ENCODE data around the gene HLA-A.
A peak's percentile ranks its signal among the peaks of the same experiment; 100 is the strongest.
"Not testable (repeated sequence)": the region's sequence is repeated elsewhere in the genome, so short reads cannot be mapped to it uniquely, and the experiment has no call there.

Gene HLA-A

DNA sequence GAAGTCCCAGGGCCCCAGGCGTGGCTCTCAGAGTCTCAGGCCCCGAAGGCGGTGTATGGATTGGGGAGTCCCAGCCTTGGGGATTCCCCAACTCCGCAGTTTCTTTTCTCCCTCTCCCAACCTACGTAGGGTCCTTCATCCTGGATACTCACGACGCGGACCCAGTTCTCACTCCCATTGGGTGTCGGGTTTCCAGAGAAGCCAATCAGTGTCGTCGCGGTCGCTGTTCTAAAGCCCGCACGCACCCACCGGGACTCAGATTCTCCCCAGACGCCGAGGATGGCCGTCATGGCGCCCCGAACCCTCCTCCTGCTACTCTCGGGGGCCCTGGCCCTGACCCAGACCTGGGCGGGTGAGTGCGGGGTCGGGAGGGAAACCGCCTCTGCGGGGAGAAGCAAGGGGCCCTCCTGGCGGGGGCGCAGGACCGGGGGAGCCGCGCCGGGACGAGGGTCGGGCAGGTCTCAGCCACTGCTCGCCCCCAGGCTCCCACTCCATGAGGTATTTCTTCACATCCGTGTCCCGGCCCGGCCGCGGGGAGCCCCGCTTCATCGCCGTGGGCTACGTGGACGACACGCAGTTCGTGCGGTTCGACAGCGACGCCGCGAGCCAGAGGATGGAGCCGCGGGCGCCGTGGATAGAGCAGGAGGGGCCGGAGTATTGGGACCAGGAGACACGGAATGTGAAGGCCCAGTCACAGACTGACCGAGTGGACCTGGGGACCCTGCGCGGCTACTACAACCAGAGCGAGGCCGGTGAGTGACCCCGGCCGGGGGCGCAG is at the start of gene HLA-A:
TSS of gene HLA-A (plus strand) at position 258 of the 778 bp plus-strand sequence. CDS start at position 280, 22 bp downstream.
- peak; percentile 74 for DNase-seq

DNA sequence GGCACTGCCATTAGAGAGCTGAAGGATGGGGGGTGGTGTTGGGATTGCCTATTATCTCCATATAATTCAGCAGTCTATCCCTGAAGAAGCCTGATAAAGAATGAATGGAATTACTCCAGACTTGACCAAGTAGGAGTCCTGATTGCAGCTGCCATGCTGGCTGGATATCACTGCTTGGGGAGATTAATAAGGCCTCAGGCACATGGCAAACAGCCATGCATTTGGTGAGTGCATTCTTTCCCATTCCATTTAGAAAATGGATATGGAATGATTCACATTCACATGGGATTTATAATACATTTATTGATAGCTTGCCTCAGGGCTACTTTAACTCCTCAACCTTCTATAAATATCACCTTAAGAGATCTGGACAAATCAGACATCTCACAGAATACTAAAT is 49.6 kb upstream of the HLA-A start:
- DNase-seq: no peak

DNA sequence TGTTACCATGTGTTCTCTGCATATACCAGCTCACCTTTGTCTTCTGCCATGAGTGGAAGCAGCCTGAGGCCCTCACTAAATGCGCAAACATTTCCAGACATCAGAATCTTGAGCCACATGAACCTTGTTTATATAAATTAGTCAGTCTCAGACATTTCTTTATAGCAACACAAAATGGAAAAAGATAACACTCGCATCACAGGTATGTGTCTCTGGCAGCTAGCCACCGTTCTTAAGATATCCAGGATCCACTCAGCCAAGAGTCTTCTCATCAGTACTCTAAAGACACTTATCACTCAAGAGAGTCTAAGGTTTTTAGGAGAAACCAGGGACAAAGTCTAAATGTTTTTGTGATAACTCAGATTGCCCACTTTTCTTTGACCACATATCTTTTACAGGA is 43.1 kb upstream of the HLA-A start:
- DNase-seq: no peak

DNA sequence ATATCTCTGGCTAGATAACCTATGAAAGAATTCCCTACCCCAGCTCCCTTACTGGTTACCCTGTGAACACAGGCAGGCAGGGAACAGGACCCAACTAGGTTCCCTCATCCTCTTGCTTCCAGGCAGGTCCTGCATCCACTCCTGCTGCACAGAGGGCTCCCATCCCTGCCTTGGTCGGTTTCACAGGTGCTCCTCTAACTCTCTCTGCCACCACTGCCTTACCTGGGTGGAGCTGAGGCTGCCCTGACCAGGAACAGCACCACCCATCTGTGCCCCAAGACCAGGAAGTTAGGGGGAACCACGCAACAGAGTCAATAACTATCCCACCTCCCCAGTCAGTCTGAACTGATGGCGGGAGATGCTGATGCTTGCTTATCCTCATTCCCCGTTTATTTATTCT is 37.0 kb upstream of the HLA-A start:
- no peak for DNase-seq

DNA sequence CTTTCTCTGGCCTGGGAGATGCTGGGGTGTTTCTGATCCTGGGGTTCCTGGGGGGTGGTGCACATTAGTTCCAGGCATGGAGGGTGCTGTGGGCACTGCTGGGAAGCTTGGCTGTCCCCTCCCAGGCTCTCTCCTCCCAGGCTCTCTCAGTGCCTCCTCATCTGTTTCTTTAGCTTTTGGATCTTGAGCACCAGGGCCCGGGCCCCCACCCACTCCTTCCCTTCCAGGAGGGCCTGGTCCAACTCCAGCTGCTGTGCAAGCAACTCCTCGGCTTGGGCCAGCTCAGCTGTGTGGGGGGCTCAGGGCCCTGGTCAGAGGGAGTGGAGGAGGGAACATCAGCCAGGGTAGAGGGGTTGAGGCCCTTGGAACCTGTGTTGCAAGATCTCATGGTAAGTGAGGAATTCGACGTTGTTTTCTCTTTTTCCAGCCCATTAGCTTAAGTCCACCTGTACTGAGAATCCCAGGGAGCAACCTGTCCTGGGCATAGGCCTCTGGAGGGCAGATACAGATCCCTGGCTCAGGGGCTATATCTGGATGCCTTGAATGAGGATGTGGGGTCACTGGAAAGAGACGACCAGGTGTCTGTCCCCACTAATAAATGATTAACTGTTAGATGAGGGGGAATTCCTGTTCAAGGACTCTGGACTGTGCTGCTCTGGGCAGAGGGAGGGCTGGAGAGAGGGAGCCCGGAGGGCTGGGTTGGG is 34.5 kb upstream of the HLA-A start:
- DNase-seq: no peak

DNA sequence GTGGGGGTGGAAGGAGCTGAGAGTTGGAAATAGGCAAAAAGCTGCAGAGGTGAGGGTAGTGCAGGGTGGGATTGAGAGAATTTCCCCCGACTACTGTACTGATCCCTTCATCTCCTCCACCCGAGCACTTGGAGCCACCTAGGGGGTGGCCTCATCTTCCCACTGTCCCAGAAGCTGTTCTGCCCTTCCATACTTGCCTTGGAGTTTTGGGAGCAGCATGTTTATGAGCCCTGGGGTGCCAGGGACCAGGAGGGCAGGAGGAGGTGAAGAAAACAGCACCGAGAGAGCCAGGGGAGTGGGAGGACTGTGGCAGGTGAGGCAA is 34.0 kb upstream of the HLA-A start:
- DNase-seq: no peak

DNA sequence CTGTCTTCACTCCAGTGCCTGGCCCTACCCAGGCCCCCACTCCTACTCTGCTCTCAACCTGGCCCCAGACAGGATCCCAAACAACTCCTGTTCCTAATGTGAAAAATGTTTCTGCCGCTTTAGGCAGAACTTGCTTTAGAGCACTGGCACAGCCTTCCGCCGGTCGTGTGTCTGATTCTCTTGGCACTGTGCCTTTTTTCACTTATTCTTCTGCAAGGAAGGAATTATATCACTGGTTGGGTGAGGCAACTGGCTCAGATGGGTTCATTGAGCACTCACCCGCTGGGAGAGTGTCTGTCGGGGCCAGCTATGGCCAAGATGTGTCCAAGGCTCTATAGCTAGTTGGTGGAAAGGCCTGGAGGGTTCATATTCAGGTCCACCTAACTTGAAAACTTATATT is 33.6 kb upstream of the HLA-A start:
- DNase-seq: no peak

DNA sequence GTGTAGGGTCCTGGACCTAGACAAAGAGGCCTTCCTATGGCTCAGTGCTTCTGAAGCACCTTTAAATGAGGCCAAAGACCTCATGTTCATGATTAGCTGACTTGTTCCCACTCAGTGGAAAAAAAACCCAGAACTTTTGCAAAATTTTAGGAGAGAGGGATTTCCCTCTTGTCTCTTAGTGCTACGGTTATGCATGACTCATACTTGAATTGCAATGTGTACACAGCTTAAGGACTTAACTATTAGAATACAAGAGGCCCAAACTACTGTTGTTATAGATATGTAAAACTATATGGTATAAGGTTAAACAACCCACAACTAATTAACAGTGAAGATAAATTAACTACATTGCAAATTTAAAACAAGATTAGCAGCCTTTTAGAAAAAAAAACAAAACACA is 32.3 kb upstream of the HLA-A start:
- no peak for DNase-seq

DNA sequence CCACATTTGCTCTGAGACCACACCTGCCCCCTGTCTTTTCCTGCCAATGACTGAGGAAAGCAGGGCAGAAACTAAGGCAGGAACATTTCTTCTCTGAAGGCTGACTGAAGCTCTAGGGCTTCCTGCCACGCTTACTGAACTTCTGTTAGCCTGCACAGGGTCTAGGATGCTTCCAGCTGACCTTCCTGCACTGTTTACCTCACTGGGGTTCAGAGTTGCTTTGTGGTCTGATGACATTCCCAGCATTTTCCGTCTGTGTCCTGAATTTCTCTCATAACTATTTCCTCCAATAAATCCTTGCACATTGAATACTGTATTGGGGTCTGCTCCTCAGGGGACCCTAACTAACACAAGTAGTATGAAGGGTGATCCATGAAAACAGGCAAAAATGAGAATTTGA is 29.5 kb upstream of the HLA-A start:
- no peak for DNase-seq

DNA sequence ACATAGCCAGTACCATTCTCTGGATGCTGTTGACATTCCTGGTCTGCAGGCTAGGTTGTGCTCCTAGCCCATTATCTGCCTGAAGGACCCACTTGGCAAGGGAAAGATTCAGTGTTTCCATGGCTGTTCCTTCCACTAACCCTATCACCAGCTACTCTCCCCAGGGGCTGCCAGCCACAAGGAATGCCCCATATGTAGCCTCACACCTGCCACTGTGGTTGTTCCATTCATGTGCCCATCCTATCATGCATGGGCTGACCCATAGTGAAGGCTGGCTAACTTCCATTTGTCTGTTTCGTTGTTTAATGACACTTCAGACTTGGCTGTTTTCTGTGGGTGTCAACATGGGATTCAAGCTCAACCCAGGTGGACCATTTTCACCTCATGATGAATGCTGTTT is 25.6 kb upstream of the HLA-A start:
- DNase-seq: no peak

DNA sequence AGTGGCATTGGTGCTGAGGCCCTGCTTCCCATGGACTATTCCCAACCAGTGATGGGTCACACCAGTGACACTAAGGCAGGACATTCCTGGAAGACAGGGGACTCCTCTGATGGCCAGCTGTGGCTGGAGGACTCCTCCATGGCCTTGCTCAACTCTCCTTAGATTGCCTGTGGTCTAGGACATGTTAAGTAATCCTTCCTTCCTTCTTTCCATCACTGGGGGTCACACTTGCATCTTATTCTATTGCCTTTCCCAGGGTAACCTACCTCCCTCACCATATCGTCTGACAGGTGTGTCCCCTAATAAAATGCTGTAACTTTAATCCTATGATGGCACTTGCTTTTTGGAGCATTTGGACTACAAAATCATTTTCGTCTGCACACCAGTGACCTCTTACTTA is 24.5 kb upstream of the HLA-A start:
- DNase-seq: no peak

DNA sequence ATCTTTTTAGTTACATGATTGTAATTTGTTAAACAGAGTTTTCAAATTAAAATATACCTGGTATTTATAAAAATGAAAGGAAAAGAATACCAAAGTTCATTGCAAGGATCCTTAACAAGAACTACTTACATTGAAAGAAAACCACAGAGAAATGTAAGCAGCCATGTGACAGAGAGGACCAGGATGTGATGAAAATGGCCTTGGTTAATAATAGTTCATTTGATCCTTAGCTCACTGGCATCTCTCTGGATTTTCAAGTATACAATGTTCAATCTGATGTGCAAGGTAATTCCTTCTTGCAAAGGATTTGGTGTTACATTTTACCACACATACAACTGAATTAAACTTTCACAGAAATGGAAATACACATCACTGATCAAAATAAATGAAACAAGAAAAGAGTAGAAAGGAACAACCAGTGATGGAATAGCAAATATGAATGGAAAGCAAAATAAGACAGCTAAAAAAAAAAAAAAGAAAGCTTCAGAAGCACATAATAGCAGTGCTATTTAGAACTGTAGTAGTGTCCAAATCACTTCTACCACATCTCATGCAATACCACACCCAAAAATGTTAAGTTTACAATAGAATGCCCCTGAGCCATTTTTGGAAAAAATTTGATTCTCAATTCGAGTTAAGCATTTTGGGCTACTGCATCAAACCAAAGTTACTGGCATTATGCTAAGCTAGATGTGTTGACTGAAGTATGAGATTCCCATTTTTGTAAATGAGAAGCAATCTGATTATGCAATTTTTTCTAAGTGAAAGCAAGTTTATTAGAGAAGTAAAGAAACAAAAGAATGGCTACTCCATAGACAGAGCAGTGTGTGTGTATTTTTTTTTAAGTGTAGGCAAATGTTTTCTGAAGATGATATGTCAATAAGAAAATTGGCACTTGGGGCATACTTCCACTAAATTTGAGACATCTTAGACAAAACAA is 22.6 kb upstream of the HLA-A start:
- no peak for DNase-seq

DNA sequence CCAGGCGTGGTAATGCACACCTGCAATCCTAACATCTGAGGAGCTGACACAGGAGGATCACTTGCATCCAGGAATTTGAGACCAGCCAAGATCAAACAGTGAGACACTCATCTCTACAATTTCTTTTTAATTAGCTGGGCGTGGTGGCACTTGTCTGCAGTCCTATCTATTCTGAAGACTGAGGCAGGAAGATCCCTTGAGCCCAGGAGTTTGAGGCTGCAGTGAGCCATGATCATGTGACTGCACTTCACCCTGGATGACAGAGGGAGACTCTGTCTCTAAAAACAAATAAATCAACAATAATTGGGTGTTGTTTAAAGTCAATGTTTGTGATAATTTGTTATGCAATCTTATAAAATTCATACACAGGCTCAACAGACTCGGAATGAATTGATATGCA is 18.0 kb upstream of the HLA-A start:
- DNase-seq: no peak

DNA sequence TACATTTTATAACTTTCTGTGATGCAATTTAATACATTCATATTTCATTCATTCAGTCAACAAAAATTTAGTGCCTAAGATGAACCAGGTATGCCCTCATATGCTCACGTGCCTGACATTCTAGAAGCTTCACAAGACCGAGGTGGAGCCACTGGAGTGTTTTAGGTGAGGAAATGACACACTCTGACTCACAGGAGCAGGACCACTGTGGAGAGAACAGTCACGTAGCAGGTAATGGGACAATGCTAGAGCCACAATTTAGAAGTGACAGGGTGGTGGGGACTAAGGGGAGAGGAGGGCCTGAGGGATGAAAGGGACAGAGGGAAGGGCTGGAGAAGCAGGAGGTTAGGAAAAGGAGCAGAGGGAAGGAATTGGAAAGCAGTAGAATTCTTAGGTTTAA is 17.6 kb upstream of the HLA-A start:
- no peak for DNase-seq

DNA sequence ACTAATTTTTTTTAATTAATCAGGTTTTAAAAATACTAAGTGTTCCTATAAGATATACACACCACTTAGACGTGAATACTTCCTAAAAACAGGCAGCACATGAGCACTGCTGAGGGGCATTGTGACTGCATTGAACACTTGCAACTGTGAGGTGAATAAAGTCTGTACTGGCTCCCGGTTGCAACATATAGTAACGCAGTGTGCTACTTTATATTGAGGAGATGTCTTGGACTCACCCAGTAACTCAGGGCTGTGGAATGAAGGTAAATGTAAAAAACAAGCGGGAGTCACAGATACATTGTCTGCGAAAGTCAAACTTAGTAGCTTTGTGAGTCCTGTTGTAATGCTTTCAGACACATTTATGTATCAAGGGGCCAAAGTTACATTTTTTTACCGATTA is 17.0 kb upstream of the HLA-A start:
- no peak for DNase-seq

DNA sequence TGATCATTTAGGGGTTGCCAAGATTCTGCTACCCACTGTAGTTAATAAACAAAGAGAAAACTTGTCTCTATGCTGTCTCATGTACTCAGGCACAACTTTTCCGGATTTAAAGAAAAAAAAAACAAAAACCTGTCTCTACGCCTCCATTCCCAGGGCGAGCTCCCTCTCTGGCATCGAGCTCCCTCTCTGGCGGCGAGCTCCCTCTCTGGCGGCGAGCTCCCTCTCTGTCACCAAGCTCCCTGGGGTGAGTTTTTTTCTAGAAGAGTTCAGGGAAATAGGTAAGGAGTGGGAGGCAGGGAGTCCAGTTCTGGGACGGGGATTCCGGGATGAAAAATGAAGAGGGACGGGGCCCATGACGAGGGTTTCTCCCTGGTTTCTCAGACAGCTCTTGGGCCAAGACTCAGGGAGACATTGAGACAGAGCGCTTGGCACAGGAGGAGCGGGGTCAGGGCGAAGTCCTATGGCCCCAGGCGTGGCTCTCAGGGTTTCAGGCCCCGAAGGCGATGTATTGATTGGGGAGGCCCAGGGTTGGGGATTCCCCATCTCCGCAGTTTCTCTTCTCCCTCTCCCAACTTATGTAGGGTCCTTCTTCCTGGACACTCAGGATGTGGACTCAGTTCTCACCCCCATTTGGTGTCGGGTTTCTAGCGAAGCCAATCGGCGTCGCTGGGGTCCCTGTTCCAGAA is 16.5 kb upstream of the HLA-A start:
- no peak for DNase-seq

DNA sequence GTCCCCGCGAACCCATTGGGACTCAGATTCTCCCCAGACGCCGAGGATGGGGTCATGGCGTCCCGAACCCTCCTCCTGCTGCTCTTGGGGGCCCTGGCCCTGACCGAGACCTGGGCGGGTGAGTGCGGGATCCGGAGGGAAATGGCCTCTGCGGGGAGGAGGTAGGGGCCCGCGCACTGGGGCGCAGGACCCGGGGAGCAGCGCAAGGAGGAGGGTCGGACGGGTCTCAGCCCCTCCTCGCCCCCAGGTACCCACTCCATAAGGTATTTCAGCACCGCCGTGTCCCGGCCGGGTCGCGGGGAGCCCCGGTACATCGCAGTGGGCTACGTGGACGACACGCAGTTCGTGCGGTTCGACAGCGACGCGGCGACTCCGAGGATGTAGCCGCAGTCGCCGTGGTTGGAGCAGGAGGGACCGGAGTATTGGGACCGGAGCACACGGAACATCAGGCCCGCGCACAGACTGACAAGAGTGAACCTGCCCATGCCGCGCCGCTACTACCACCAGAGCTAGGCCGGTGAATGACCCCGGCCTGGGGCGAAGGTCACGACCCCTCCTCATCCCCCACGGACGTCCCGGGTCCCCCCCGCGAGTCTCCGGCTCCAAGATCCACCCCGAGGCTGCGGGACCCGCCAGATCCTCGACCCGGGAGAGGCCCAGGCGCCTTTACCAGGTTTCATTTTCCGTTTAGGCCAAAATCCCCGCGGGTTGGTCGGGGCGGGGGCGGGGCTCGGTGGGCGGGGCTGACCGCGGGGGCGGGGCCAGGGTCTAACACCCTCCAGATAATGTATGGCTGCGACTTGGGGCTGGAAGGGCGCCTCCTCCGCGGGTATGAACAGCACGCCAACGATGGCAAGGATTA is 15.7 kb upstream of the HLA-A start:
- no peak for DNase-seq

DNA sequence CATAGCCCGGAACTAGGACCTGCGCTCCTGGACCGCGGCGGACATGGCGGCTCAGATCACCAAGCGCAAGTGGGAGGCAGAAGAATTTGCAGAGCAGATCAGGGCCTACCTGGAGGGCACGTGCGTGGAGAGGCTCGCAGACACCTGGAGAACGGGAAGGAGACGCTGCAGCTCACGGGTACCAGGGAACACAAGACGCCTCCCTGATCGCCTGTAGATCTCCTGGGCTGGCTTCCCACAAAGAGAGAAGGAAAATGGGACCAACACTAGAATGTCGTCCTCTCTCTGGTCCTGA is 15.1 kb upstream of the HLA-A start:
- no peak for DNase-seq

DNA sequence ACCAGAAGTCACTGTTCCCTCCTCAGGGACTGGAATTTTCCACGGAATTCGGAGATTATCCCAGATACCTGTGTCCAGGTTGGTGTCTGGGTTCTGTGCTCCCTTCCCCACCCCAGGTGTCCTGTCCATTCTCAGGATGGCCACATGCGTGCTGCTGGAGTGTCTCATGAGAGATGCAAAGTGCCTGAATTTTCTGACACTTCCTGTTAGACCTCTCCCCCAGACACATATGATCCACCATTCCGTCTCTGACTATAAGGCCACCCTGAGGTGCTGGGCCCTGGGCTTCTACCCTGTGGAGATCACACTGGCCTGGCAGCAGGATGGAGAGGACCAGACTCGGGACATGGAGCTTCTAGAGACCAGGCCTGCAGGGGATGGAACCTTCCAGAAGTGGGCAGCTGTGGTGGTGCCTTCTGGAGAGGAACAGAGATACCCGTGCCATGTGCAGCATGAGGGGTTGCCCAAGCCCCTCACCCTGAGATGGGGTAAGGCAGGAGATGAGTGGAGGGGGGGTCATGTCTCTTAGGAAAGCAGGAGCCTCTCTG is 14.4 kb upstream of the HLA-A start:
- DNase-seq: no peak

DNA sequence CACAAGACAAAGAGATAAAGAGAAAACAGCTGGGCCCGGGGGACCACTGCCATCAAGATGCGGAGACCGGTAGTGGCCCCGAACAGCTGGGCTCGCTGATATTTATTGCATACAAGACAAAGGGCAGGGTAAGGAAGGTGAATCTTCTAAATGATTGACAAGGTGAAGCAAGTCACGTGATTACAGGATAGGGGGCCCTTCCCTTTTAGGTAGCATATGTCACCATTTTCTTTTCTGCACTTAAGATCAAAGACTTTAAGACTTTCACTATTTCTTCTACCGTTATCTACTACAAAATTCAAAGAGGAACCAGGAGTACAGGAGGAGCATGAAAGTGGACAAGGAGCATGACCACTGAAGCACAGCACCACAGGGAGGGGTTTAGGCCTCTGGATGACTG is 12.3 kb upstream of the HLA-A start:
- DNase-seq: not testable (repeated sequence)

DNA sequence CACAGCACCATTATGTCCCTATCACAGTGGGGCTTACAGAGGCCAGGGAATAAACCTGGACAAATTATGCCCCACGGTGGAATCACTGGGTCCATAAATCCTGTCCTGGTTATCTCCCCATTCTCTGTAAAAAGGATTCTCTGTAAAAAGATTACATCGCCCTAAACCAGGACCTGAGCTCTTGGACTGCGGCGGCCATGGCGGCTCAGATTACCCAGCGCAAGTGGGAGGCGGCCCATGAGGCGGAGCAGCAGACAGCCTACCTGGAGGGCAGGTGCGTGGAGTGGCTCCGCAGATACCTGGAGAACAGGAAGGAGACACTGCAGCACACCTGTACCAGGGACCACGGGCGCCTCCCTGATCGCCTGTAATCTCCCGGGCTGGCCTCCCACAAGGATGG is 8.4 kb upstream of the HLA-A start:
- no peak for DNase-seq

Measured in NCI-H2171 (cell line).